Breast epithelium (tissue), 4 donors: ENCODE results near the gene PKHD1. TPM values are rescaled to one million over a fixed set of nuclear protein-coding genes. Genes with fewer than 3 reads are reported as not detected.

Source experiments
- DNase-seq, 2 donors: peaks; one replicate each; pipeline ENCODE4 v3.0.0-alpha.2; 2019; ENCODE audit warnings: low spot score in 2 of 2
- H3K27ac ChIP-seq, 2 donors: fragments of 200-600 bp; sonication (generic) in 1 of 2; one replicate each; pipeline ENCODE4 v1.5.1; 2016 to 2019; ENCODE audit warnings: mild to moderate bottlenecking in 1 of 2
- H3K27me3 ChIP-seq, 2 donors: fragments of 200-600 bp; sonication (generic) in 1 of 2; one replicate each; pipeline versions ENCODE4 v1.5.1 to v1.6.0; 2017 to 2019; ENCODE audit warnings: control low read depth in 1 of 2, mild to moderate bottlenecking in 1 of 2
- H3K36me3 ChIP-seq: fragments of 200-600 bp; one replicate; pipeline ENCODE4 v1.5.1; 2019
- H3K4me1 ChIP-seq, 2 donors: fragments of 200-600 bp; sonication (generic); one replicate each; pipeline ENCODE4 v1.5.1; 2016 to 2019; ENCODE audit warnings: control low read depth in 1 of 2
- H3K4me3 ChIP-seq, 3 donors: fragments of 200-600 bp; sonication (generic); 1 replicate in 2 of 3; 2 replicates in 1 of 3; pipeline ENCODE4 v1.5.1; 2016 to 2019; ENCODE audit warnings: mild to moderate bottlenecking in 3 of 3, moderate library complexity in 2 of 3
- H3K9me3 ChIP-seq, 2 donors: fragments of 200-600 bp; sonication (generic) in 1 of 2; one replicate each; pipeline ENCODE4 v1.5.1; 2016 to 2019; ENCODE audit warnings: control low read depth in 1 of 2
- POLR2A ChIP-seq: fragments of 450-650 bp; IDR thresholded peaks from one replicate; pipeline ENCODE4 v1.6.1; 2016; ENCODE audit warnings: antibody characterized with exemption, mild to moderate bottlenecking, moderate library complexity
- POLR2AphosphoS5 ChIP-seq, 3 donors: sonication (generic); formaldehyde crosslinking; IDR thresholded peaks; one replicate each; pipeline ENCODE4 v1.6.1; 2017; ENCODE audit warnings: antibody characterized with exemption in 3 of 3
- intact Hi-C: fragments of 100-400 bp; cut with DNase I; formaldehyde crosslinking; loops from one replicate; pipeline ENCODE4 v1.15.1; 2023; ENCODE audit warnings: low total_unique reads
- total RNA-seq, 3 donors: library from RNA; depleted of rRNA; stranded (reverse); fragments of >200 nt; gene quantifications; one replicate each; pipeline ENCODE4 v1.1.0, GENCODE V29; 2016
- TF ChIP-seq, protein P1 (sequence below), 3 donors: fragments of 450-650 bp; IDR thresholded peaks; one replicate each; pipeline ENCODE4 v1.5.1; 2016 to 2017; ENCODE audit warnings: antibody characterized with exemption in 3 of 3, mild to moderate bottlenecking in 3 of 3, moderate library complexity in 3 of 3

PKHD1 gene
- total RNA-seq, 3 donors from 2014 or later, result 0.44 to 1.1 (median 0.66) TPM

DNA sequence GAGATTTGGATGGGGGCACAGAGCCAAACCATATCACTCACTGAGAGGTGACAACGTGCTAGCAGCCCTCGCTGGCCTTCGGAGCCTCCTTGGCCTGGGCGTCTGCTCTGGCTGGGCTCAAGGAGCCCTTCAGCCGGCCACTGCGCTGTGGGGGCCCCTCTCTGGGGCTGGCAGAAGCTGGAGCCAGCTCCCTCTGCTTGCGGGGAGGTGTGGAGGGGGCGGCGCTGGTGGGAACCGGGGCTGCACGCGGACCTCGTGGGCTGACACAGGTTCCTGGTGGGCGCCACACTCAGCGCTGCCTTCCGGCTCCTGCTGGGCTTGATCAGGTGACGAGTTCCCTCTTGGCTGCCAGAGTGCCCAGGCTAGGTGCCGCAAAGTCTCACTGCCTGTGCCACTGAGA, 489.2 kb downstream of the PKHD1 start:
- H3K36me3 ChIP-seq, result no peaks in the 10 kb centered on the region
- peaks cover 0 to 4% of the 10 kb centered on the region in 2 donors for H3K9me3 ChIP-seq
- TF ChIP-seq, protein P1, sequence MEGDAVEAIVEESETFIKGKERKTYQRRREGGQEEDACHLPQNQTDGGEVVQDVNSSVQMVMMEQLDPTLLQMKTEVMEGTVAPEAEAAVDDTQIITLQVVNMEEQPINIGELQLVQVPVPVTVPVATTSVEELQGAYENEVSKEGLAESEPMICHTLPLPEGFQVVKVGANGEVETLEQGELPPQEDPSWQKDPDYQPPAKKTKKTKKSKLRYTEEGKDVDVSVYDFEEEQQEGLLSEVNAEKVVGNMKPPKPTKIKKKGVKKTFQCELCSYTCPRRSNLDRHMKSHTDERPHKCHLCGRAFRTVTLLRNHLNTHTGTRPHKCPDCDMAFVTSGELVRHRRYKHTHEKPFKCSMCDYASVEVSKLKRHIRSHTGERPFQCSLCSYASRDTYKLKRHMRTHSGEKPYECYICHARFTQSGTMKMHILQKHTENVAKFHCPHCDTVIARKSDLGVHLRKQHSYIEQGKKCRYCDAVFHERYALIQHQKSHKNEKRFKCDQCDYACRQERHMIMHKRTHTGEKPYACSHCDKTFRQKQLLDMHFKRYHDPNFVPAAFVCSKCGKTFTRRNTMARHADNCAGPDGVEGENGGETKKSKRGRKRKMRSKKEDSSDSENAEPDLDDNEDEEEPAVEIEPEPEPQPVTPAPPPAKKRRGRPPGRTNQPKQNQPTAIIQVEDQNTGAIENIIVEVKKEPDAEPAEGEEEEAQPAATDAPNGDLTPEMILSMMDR (IDR thresholded peaks at IDR 0.05), result no peak
- TF ChIP-seq POLR2AphosphoS5 (IDR thresholded peaks at IDR 0.05) (no peak), POLR2A (no peak)
- no peaks in the 10 kb centered on the region for H3K27me3 ChIP-seq
- no peak for DNase-seq
- H3K4me3 ChIP-seq, result no peak overlapping the region
- no peak overlapping the region for H3K27ac ChIP-seq
- no peaks in the 10 kb centered on the region for H3K4me1 ChIP-seq
- intact Hi-C loops, result no loop called here

- no peak for DNase-seq
- intact Hi-C loops, result no loop called here
- peaks cover 0 to 4% of the 10 kb centered on the region in 2 donors for H3K9me3 ChIP-seq
These were observed 492.4 kb downstream of the PKHD1 start for GRCh38 chr6:51594981-51595380.

DNA sequence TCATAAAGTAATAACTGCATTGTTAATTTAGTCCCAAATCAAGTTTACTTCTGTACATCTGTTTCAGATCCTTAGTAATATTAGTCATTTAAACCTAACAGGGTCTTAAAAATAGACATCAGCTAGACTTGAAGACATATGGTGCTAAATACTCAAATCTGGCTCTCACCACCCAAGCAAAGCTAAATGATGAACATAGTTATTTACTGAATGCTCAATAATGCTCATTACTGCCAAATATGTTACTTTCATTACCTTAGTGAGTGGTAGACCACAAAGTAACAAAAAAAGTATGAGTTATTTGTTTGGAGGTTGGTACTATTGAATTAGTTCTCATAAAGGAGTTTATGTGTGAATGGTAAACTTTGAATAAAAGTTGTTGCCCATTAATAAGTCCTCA, 502.1 kb downstream of the PKHD1 start:
- intact Hi-C loops, result no loop called here

More at GRCh38 chr6:51594981-51595380, 492.4 kb downstream of the PKHD1 start:
- H3K36me3 ChIP-seq, result no peaks in the 10 kb centered on the region
- no peak overlapping the region for H3K4me3 ChIP-seq
- no peaks in the 10 kb centered on the region for H3K27me3 ChIP-seq
- no peak for TF ChIP-seq POLR2A
- TF ChIP-seq, protein P1 (IDR thresholded peaks at IDR 0.05), result no peak
- TF ChIP-seq POLR2AphosphoS5 (IDR thresholded peaks at IDR 0.05), result no peak
- H3K27ac ChIP-seq, result no peak overlapping the region
- H3K4me1 ChIP-seq, result no peaks in the 10 kb centered on the region

GRCh38 chr6:51584163-51584562, 503.2 kb downstream of the PKHD1 start:
- Histone ChIP-seq H3K9me3 (peaks cover 0 to 7% of the 10 kb centered on the region in 2 donors), H3K27ac (no peak overlapping the region), H3K4me3 (no peak overlapping the region), H3K36me3 (no peaks in the 10 kb centered on the region), H3K27me3 (no peaks in the 10 kb centered on the region), H3K4me1 (no peaks in the 10 kb centered on the region)
- DNase-seq, result no peak
- TF ChIP-seq POLR2AphosphoS5 (IDR thresholded peaks at IDR 0.05), result no peak
- TF ChIP-seq POLR2A, result no peak
- TF ChIP-seq, protein P1 (IDR thresholded peaks at IDR 0.05), result no peak
- intact Hi-C loops, result no loop called here

More for the DNA sequence above, 502.1 kb downstream of the PKHD1 start:
- Histone ChIP-seq H3K9me3 (peaks cover 0 to 7% of the 10 kb centered on the region in 2 donors), H3K36me3 (no peaks in the 10 kb centered on the region), H3K27me3 (no peaks in the 10 kb centered on the region), H3K27ac (no peak overlapping the region), H3K4me1 (no peaks in the 10 kb centered on the region), H3K4me3 (no peak overlapping the region)
- TF ChIP-seq, protein P1 (IDR thresholded peaks at IDR 0.05), result no peak
- TF ChIP-seq POLR2AphosphoS5 (IDR thresholded peaks at IDR 0.05) (no peak), POLR2A (no peak)
- no peak for DNase-seq

GRCh38 chr6:51578994-51579393, 508.4 kb downstream of the PKHD1 start:
- H3K4me3 ChIP-seq, result no peak overlapping the region
- H3K36me3 ChIP-seq, result no peaks in the 10 kb centered on the region
- no peak for DNase-seq
- no peaks in the 10 kb centered on the region for H3K27me3 ChIP-seq
- intact Hi-C loops, result no loop called here
- H3K9me3 ChIP-seq, result peaks cover 0 to 12% of the 10 kb centered on the region in 2 donors
- H3K27ac ChIP-seq, result no peak overlapping the region
- H3K4me1 ChIP-seq, result no peaks in the 10 kb centered on the region
- TF ChIP-seq POLR2A, result no peak
- no peak for TF ChIP-seq POLR2AphosphoS5 (IDR thresholded peaks at IDR 0.05)
- TF ChIP-seq, protein P1 (IDR thresholded peaks at IDR 0.05), result no peak
